ENCODE data around the gene C1QTNF9.

- TF ChIP-seq CTCF (IDR thresholded peaks at IDR 0.05) (no peak), POLR2A (IDR thresholded peaks at IDR 0.05) (no peak)
Observed at GRCh38 chr13:24341439-24341838, 32.1 kb downstream of the C1QTNF9 start.
